ENCODE measurements around the gene MRPL49. TPM values are rescaled to one million over a fixed set of nuclear protein-coding genes. Genes with fewer than 3 reads are reported as not detected.

The MRPL49 gene
- total and polyA plus RNA-seq, 2 of the 13 experiments (the other 11 are each of a cell fraction or from before 2014, with no cell fraction given) = 39.2 to 53.3 TPM

DNA sequence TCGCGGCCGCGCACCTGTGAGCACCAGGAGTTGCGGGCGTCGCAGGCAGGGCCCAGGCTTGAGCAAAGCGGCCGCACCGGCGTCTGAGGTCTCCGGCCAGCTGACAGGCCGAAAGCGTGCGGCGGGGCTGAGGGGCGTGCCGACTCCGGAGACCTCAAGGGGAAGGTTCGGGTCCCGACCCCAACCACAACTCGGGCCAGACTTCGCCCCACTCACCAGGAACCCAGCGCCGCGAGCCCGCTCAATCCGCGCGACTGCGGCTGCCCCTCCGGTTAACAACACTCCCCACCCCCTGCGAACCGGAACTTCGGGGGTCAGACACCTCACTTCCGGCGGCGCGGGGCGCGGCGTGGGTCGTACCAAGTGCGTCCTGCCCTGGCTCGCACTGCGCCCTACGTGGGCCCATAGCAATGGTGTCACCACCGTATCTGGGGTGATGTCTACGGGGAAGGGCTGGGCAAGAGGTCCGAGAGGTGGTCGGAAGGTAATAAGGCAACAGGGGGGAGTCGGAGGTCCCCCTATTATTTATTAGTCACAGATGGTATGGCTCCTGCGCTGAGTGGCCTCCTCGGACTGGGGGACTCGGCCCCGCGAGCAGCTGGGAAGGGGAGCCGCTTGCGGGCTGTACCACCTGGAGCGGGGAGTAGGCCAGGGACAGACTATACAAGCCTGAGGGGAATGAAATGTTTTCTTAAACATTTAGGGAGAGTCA lies 12.3 kb downstream of the MRPL49 start, which contains the start of gene SYVN1 (continued):
- peak; percentile 62; the same call in 1 of the 2 replicates for TF ChIP-seq TBX2 (CRISPR knock-in tag; IDR thresholded peaks at IDR 0.05; ENCODE audit: borderline replicate concordance)
- TF ChIP-seq ZNF205 (CRISPR knock-in tag; IDR thresholded peaks at IDR 0.05) = no peak
- TF ChIP-seq ZNF33B (CRISPR knock-in tag; IDR thresholded peaks at IDR 0.05) = no peak
- peak; percentile 35; the same call in 1 of the 2 replicates for TF ChIP-seq ZNF619 (CRISPR knock-in tag; IDR thresholded peaks at IDR 0.05)
- peak; percentile 98 for TF ChIP-seq DMAP1 (CRISPR knock-in tag; IDR thresholded peaks at IDR 0.05)
- TF ChIP-seq MEF2D (CRISPR knock-in tag; IDR thresholded peaks at IDR 0.05) = no peak
- TF ChIP-seq, protein P1, sequence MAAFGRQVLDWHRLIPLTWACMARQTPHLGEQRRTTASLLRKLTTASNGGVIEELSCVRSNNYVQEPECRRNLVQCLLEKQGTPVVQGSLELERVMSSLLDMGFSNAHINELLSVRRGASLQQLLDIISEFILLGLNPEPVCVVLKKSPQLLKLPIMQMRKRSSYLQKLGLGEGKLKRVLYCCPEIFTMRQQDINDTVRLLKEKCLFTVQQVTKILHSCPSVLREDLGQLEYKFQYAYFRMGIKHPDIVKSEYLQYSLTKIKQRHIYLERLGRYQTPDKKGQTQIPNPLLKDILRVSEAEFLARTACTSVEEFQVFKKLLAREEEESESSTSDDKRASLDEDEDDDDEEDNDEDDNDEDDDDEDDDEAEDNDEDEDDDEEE (CRISPR knock-in tag; IDR thresholded peaks at IDR 0.05) = no peak; the same call in 1 of the 2 replicates
- TF ChIP-seq, protein P2, sequence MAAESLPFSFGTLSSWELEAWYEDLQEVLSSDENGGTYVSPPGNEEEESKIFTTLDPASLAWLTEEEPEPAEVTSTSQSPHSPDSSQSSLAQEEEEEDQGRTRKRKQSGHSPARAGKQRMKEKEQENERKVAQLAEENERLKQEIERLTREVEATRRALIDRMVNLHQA (CRISPR knock-in tag; IDR thresholded peaks at IDR 0.05) = no peak
- TF ChIP-seq, protein P3, sequence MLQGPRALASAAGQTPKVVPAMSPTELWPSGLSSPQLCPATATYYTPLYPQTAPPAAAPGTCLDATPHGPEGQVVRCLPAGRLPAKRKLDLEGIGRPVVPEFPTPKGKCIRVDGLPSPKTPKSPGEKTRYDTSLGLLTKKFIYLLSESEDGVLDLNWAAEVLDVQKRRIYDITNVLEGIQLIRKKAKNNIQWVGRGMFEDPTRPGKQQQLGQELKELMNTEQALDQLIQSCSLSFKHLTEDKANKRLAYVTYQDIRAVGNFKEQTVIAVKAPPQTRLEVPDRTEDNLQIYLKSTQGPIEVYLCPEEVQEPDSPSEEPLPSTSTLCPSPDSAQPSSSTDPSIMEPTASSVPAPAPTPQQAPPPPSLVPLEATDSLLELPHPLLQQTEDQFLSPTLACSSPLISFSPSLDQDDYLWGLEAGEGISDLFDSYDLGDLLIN (CRISPR knock-in tag; IDR thresholded peaks at IDR 0.05; ENCODE audit: borderline replicate concordance) = peak; percentile 64; the same call in 1 of the 2 replicates
- TF ChIP-seq ZNF558 (CRISPR knock-in tag; IDR thresholded peaks at IDR 0.05; ENCODE audit: borderline replicate concordance) = no peak
- no peak for TF ChIP-seq EEA1 (CRISPR knock-in tag; IDR thresholded peaks at IDR 0.05; ENCODE audit: borderline replicate concordance)
- TF ChIP-seq ZNF570 (CRISPR knock-in tag; IDR thresholded peaks at IDR 0.05; ENCODE audit: borderline replicate concordance) = no peak
- 0 out of 2 replicates have a peak, but pooled peaks have one; percentile 38 for TF ChIP-seq ZNF749 (CRISPR knock-in tag; IDR thresholded peaks at IDR 0.05; ENCODE audit: borderline replicate concordance)
- TF ChIP-seq ZNF761 (CRISPR knock-in tag; conservative IDR thresholded peaks at IDR 0.05) = no peak; the same call in 1 of the 2 replicates
- no peak for TF ChIP-seq HMGA1 (CRISPR knock-in tag; conservative IDR thresholded peaks at IDR 0.05)
- TF ChIP-seq ZNF317 (CRISPR knock-in tag; IDR thresholded peaks at IDR 0.05) = 0 out of 2 replicates have a peak, but pooled peaks have one; percentile 38
- no peak; the same call in 1 of the 2 replicates for TF ChIP-seq KLF12 (CRISPR knock-in tag; IDR thresholded peaks at IDR 0.05; ENCODE audit: borderline replicate concordance)
- no peak for TF ChIP-seq REL (CRISPR knock-in tag; conservative IDR thresholded peaks at IDR 0.05)
- TF ChIP-seq, protein P4, sequence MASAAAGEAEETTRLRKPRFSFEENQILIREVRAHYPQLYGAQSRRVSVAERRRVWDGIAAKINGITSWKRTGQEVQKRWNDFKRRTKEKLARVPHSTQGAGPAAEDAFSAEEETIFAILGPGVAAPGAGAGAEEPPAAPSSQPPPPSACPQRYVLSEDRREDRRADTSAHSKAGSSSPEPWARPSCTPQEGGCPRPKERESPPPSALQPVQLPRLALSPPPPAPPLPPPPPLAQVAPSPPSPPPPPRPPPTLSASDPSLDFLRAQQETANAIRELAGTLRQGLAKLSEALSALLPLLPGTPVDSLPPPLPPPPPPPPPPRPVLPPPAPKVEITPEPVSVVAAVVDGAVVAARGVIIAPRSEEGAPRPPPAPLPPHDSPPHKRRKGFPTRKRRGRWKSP (CRISPR knock-in tag; IDR thresholded peaks at IDR 0.05) = no peak
- no peak for TF ChIP-seq ETV6 (CRISPR knock-in tag; conservative IDR thresholded peaks at IDR 0.05)
- TF ChIP-seq ZNF234 (CRISPR knock-in tag; conservative IDR thresholded peaks at IDR 0.05) = 0 out of 2 replicates have a peak, but pooled peaks have one; percentile 36
- peak; percentile 94; the same call in 1 of the 2 replicates for TF ChIP-seq ZNF44 (CRISPR knock-in tag; IDR thresholded peaks at IDR 0.05)
- TF ChIP-seq SUZ12 (IDR thresholded peaks at IDR 0.05; ENCODE audit: low read depth, low read length) = no peak
- TF ChIP-seq, protein P5, sequence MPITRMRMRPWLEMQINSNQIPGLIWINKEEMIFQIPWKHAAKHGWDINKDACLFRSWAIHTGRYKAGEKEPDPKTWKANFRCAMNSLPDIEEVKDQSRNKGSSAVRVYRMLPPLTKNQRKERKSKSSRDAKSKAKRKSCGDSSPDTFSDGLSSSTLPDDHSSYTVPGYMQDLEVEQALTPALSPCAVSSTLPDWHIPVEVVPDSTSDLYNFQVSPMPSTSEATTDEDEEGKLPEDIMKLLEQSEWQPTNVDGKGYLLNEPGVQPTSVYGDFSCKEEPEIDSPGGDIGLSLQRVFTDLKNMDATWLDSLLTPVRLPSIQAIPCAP (CRISPR knock-in tag; IDR thresholded peaks at IDR 0.05; ENCODE audit: low read depth) = 0 out of 2 replicates have a peak, but pooled peaks have one; percentile 17
- TF ChIP-seq ZBTB21 (CRISPR knock-in tag; IDR thresholded peaks at IDR 0.05) = no peak
- 0 out of 2 replicates have a peak, but pooled peaks have one; percentile 20 for TF ChIP-seq SRY (CRISPR knock-in tag; IDR thresholded peaks at IDR 0.05)
- peak; percentile 39 for TF ChIP-seq FOXO1 (CRISPR knock-in tag; IDR thresholded peaks at IDR 0.05)

All from HepG2 (cell line).